ENCODE data around the gene BPIFA1. TPM values are rescaled to one million over a fixed set of nuclear protein-coding genes. Genes with fewer than 3 reads are reported as not detected.

The BPIFA1 gene
- total and polyA plus RNA-seq, 2 experiments from 2014 or later: not detected

- Histone ChIP-seq H3K79me2 (replicated peaks; ENCODE audit: insufficient read depth) (no peaks in the 10 kb centered on the region), H3F3A (replicated peaks; ENCODE audit: low read depth) (no peaks in the 10 kb centered on the region), H3K36me3 (ENCODE audit: insufficient read depth) (no peaks in the 10 kb centered on the region), H3K4me2 (no peak overlapping the region), H2AFZ (no peak overlapping the region), H3K4me1 (ENCODE audit: insufficient read depth) (0 out of 2 replicates have a peak, but pooled peaks cover 8% of the 10 kb centered on the region), H3K27ac (ENCODE audit: low read depth) (no peak overlapping the region), H3K27me3 (ENCODE audit: insufficient read depth) (no peaks in the 10 kb centered on the region), H4K20me1 (replicated peaks; ENCODE audit: insufficient read depth) (no peaks in the 10 kb centered on the region), H3K9me2 (ENCODE audit: insufficient read depth) (no peaks in the 10 kb centered on the region), H3K4me3 (no peak overlapping the region)
- Mint-ChIP-seq H3K9me3 (no peaks in the 10 kb centered on the region), H3K27me3 (ENCODE audit: insufficient read depth, low read depth, poor library complexity) (peaks cover 21% of the 10 kb centered on the region), H3K36me3 (ENCODE audit: low read depth) (no peaks in the 10 kb centered on the region), H3K27ac (no peak overlapping the region), H3K4me3 (no peak overlapping the region), H3K4me1 (peaks cover 23% of the 10 kb centered on the region)
- ATAC-seq (no peak), DNase-seq (ENCODE audit: low spot score) (no peak)
- TF ChIP-seq STAT1 (IDR thresholded peaks at IDR 0.05; ENCODE audit: unreplicated experiment): no peak
- no peak for TF ChIP-seq ZNF462 (CRISPR knock-in tag; IDR thresholded peaks at IDR 0.05)
- no peak for TF ChIP-seq ZNF331 (CRISPR knock-in tag; IDR thresholded peaks at IDR 0.05; ENCODE audit: low read depth)
- TF ChIP-seq REST (IDR thresholded peaks at IDR 0.05; ENCODE audit: unreplicated experiment): no peak
- no peak for TF ChIP-seq ZNF114 (CRISPR knock-in tag; IDR thresholded peaks at IDR 0.05)
- TF ChIP-seq CREB1 (CRISPR knock-in tag; IDR thresholded peaks at IDR 0.05; ENCODE audit: low read depth): no peak
- no peak for TF ChIP-seq EZH2 (IDR thresholded peaks at IDR 0.05; ENCODE audit: low read depth, unreplicated experiment)
- TF ChIP-seq ETS1 (IDR thresholded peaks at IDR 0.05): no peak
- TF ChIP-seq JUNB (IDR thresholded peaks at IDR 0.05; ENCODE audit: unreplicated experiment): no peak
These were observed 42.9 kb downstream of the BPIFA1 start for GRCh38 chr20:33278700-33279099.

Measured in GM23338 (cell line).